Measurements from ENCODE around the gene PPP6R3.

- TF ChIP-seq CTCF (IDR thresholded peaks at IDR 0.05; ENCODE audit: poor library complexity) (no peak), EZH2phosphoT487 (IDR thresholded peaks at IDR 0.05; ENCODE audit: low read depth, severe bottlenecking, unreplicated experiment) (no peak)
These were observed 11.9 kb upstream of the PPP6R3 start for GRCh38 chr11:68448604-68449011.
